Osteoblast (primary cell): ENCODE measurements around the gene MSGN1. TPM values are rescaled to one million over a fixed set of nuclear protein-coding genes. Genes with fewer than 3 reads are reported as not detected.

Source experiments
- DNase-seq: peaks from one replicate; pipeline ENCODE4 v3.0.0; 2011; ENCODE audit warnings: low spot score, mixed read lengths; ENCODE audit not compliant: insufficient read length; ENCODE audit errors: missing footprints
- H2AFZ ChIP-seq: 2 replicates; pipeline ENCODE4 v1.6.0; 2011; ENCODE audit warnings: mild to moderate bottlenecking, low read length
- H3K27ac ChIP-seq: 2 replicates; pipeline ENCODE4 v1.5.1; 2011; ENCODE audit warnings: mild to moderate bottlenecking, low read depth, low read length, moderate library complexity
- H3K27me3 ChIP-seq: 2 replicates; pipeline ENCODE4 v1.6.0; 2012; ENCODE audit warnings: mild to moderate bottlenecking, control low read depth, inconsistent platforms, low read length, moderate library complexity; ENCODE audit not compliant: insufficient read depth
- H3K36me3 ChIP-seq: 2 replicates; pipeline ENCODE4 v1.5.1; 2011; ENCODE audit warnings: mild to moderate bottlenecking, low read length, control low read depth, moderate library complexity; ENCODE audit not compliant: insufficient read depth
- H3K4me1 ChIP-seq: 2 replicates; pipeline ENCODE4 v1.5.1; 2011; ENCODE audit warnings: mild to moderate bottlenecking, low read length, control low read depth, moderate library complexity; ENCODE audit not compliant: insufficient read depth
- H3K4me2 ChIP-seq: 2 replicates; pipeline ENCODE4 v1.6.0; 2011; ENCODE audit warnings: mild to moderate bottlenecking, low read length; ENCODE audit not compliant: insufficient read depth
- H3K4me3 ChIP-seq: fragments of 200-600 bp; sonication (generic); 3 replicates; pipeline ENCODE4 v1.5.1; 2012; ENCODE audit warnings: mild to moderate bottlenecking, low read length, inconsistent platforms; ENCODE audit not compliant: insufficient read depth
- H3K79me2 ChIP-seq: 2 replicates; pipeline ENCODE4 v1.6.0; 2012; ENCODE audit warnings: mild to moderate bottlenecking, low read length, control low read depth, inconsistent platforms; ENCODE audit not compliant: insufficient read depth
- H3K9me3 ChIP-seq: 2 replicates; pipeline ENCODE4 v1.5.1; 2011; ENCODE audit warnings: low read depth, low read length, control low read depth
- H4K20me1 ChIP-seq: 2 replicates; pipeline ENCODE4 v1.6.0; 2012; ENCODE audit warnings: mild to moderate bottlenecking, low read length, control low read depth; ENCODE audit not compliant: insufficient read depth
- CTCF ChIP-seq: IDR thresholded peaks from 2 replicates; pipeline ENCODE4 v1.5.1; 2011; ENCODE audit warnings: mild to moderate bottlenecking, low read depth, low read length, moderate library complexity; ENCODE audit errors: extremely low read depth
- total RNA-seq: library from RNA; depleted of rRNA; stranded (reverse); fragments of >200 nt; gene quantifications from 2 replicates; pipeline ENCODE4 v1.2.3, GENCODE V29; 2012

The MSGN1 gene
- total RNA-seq, 1 donor = not detected

GRCh38 chr2:17847236-17847635, 31.0 kb downstream of the MSGN1 start:
- Histone ChIP-seq H3K4me1 (no peaks in the 10 kb centered on the region), H3K79me2 (no peaks in the 10 kb centered on the region), H3K36me3 (no peaks in the 10 kb centered on the region), H3K27ac (no peak overlapping the region), H2AFZ (no peak overlapping the region), H3K4me3 (no peak overlapping the region), H3K27me3 (no peaks in the 10 kb centered on the region), H4K20me1 (no peaks in the 10 kb centered on the region), H3K9me3 (no peaks in the 10 kb centered on the region), H3K4me2 (no peak overlapping the region)
- DNase-seq = no peak
- TF ChIP-seq CTCF = no peak

GRCh38 chr2:17849275-17849674, 33.0 kb downstream of the MSGN1 start:
- Histone ChIP-seq H3K4me3 (no peak overlapping the region), H3K27me3 (no peaks in the 10 kb centered on the region), H4K20me1 (no peaks in the 10 kb centered on the region), H3K36me3 (no peaks in the 10 kb centered on the region), H3K27ac (no peak overlapping the region), H3K79me2 (no peaks in the 10 kb centered on the region), H3K4me1 (no peaks in the 10 kb centered on the region), H2AFZ (no peak overlapping the region), H3K4me2 (no peak overlapping the region), H3K9me3 (no peaks in the 10 kb centered on the region)
- TF ChIP-seq CTCF = no peak
- no peak for DNase-seq

GRCh38 chr2:17850151-17850550, 33.9 kb downstream of the MSGN1 start:
- no peaks in the 10 kb centered on the region for H3K27me3 ChIP-seq
- no peaks in the 10 kb centered on the region for H4K20me1 ChIP-seq
- no peaks in the 10 kb centered on the region for H3K79me2 ChIP-seq
- no peak overlapping the region for H3K27ac ChIP-seq
- no peaks in the 10 kb centered on the region for H3K9me3 ChIP-seq
- DNase-seq = no peak
- H3K4me2 ChIP-seq = no peak overlapping the region
- no peaks in the 10 kb centered on the region for H3K36me3 ChIP-seq
- no peak overlapping the region for H3K4me3 ChIP-seq
- no peaks in the 10 kb centered on the region for H3K4me1 ChIP-seq
- no peak overlapping the region for H2AFZ ChIP-seq
- TF ChIP-seq CTCF = no peak

- Histone ChIP-seq H3K9me3 (no peaks in the 10 kb centered on the region), H3K4me1 (no peaks in the 10 kb centered on the region), H2AFZ (no peak overlapping the region), H4K20me1 (no peaks in the 10 kb centered on the region), H3K27ac (no peak overlapping the region), H3K36me3 (no peaks in the 10 kb centered on the region), H3K79me2 (no peaks in the 10 kb centered on the region), H3K4me3 (no peak overlapping the region), H3K27me3 (no peaks in the 10 kb centered on the region), H3K4me2 (no peak overlapping the region)
- DNase-seq = peak; percentile 85
- TF ChIP-seq CTCF = peak; percentile 98
Observed at GRCh38 chr2:17851731-17852585, 35.7 kb downstream of the MSGN1 start.
